DMS114 treated with DMSO at 0.1 percent for 48 hours (cell line): ENCODE measurements around the gene TCF23.
"Not testable (repeated sequence)": the region's sequence is repeated elsewhere in the genome, so short reads cannot be mapped to it uniquely, and the experiment has no call there.

Source experiments
- DNase-seq: peaks from one replicate; lab custom pipeline; 2025; ENCODE audit not compliant: unreplicated experiment; lab: John Stamatoyannopoulos, UW

The TCF23 gene

DNA sequence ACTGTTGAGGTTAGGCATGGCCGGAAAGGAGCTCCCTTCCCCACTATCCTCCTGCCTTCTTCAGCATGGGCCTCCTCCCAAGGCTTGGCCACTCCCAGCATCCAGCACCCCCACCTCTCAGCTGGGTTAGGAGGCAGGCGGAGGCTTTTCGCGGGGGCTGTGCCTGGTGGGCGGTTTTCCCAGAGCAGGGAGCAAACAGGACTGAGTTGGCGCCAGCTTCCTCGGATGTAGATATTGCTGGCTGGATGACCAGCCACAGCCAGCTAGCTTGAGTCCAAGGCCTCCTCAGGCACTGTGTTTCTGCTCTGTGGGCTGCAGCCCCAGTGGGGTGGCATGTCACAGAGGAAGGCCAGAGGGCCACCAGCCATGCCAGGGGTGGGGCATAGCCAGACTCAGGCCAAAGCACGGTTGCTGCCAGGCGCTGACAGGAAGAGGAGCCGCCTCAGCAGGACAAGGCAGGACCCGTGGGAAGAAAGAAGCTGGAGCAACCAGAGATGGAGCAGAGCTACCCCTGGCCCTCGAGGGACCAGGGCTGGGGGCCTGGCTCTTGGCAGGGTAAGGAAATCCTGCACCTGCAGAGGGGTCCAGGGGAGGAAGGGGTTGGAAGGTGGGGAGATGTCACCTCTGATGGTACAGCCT is at the start of gene TCF23:
Gene TCF23, plus strand, starts transcription at position 204 of the 639 bp plus-strand sequence. Its CDS starts 130 bp downstream, at position 334.
- no peak for DNase-seq

- no peak for DNase-seq
Measured at GRCh38 chr2:27099334-27099955, 49.4 kb upstream of the TCF23 start.

- no peak for DNase-seq
Measured at GRCh38 chr2:27100036-27100435, 48.8 kb upstream of the TCF23 start.

GRCh38 chr2:27102329-27102728 is 46.5 kb upstream of the TCF23 start:
- DNase-seq: no peak

DNA sequence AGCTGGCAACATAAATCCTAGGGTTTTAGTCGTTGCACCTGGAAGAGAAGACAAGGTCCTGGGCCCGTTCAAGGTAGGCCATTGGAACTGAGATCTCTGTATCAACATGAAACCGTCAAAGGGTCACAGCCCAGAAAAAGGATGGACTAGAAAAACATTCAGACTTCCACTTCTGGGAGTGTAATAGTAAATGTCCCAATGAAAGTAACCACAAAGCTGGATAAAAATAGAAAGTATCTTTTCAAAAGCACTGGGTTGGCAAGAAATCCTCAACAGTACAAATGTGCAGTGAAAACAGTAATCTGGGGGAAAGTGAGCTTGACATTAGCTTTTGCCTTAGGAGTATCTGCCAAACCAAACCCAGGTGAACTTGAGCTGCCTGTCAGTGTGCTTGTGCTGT is 42.8 kb upstream of the TCF23 start:
- no peak for DNase-seq

DNA sequence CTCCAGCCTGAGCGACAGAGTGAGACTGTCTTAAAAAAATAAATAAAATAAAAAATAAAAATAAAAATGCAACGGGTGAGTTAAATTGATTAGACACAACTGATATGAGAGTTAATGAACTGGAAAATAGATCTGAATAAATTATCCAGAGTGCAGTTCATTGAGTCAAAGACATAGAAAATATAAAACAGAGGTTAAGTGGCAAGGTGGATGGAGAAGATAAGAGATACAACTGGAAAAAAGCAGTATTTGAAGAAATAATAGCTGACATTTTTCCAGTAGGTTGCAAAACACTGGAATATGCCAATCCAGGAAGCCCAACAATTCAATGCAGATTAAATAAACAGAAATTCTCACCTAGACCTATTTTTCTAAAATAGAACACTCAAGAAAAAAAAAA is 40.6 kb upstream of the TCF23 start:
- no peak for DNase-seq

- DNase-seq: no peak
Measured at GRCh38 chr2:27109083-27109482, 39.7 kb upstream of the TCF23 start.

DNA sequence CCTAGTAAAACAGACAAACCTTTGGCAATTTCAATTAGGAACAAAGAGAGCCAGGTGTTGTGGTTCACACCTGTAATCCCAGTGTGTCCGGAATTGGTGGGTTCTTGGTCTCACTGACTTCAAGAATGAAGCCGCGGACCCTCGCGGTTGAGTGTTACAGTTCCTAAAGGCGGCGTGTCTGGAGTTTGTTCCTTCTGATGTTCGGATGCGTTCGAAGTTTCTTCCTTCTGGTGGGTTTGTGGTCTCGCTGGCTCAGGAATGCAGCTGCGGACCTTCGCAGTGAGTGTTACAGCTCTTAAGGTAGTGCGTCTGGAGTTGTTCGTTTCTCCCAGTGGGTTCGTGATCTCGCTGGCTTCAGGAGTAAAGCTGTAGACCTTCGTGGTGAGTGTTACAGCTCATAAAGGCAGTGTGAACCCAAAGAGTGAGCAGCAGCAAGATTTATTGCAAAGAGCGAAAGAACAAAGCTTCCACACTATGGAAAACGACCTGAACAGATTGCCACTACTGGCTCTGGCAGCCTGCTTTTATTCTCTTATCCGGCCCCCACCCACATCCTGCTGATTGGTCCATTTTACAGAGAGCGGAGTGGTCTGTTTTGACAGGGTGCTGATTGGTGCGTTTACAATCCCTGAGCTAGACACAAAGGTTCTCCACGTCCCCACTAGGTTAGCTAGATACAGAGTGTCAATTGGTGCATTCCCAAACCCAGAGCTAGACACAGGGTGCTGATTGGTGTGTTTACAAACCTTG is 38.0 kb upstream of the TCF23 start:
- DNase-seq: not testable (repeated sequence)

DNA sequence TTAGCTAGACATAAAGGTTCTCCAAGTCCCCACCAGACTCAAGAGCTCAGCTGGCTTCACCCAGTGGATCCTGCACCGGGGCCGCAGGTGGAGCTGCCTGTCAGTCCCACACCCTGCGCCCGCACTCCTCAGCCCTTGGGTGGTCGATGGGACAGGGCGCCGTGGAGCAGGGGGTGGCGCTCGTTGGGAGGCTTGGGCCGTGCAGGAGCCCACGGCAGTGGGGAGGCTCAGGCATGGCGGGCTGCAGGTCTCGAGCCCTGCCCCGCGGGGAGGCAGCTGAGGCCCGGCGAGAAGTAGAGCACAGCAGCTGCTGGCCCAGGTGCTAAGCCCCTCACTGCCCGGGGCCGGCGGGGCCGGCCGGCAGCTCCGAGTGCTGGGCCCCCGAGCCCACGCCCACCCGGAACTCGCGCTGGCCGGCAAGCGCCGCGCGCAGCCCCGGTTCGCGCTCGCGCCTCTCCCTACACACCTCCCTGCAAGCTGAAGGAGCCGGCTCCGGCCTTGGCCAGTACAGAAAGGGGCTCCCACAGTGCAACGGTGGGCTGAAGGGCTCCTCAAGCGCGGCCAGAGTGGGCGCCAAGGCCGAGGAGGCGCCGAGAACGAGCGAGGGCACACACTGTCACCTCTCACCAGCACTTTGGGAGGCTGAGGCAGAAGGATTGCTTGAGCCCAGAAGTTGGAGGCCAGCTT is 37.3 kb upstream of the TCF23 start:
- not testable (repeated sequence) for DNase-seq

DNA sequence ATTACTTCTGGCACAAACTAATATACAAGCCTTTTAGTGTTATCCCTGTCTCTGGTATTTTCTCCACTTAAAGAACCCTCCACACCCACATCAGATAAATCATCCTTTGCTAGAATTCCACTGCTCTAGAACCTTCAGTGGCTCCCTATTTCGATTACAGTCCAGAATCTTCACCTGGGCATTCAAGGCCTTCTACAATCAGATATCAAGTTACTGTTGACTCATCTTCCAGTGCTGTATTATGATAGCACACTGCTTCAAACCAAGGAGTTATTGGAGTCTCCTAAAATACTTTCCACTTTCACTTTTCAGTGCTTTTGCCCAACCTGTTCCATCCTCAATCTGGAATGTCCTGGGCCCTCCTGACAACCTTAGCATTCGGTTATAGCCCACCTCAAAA is 33.3 kb upstream of the TCF23 start:
- DNase-seq: no peak

DNA sequence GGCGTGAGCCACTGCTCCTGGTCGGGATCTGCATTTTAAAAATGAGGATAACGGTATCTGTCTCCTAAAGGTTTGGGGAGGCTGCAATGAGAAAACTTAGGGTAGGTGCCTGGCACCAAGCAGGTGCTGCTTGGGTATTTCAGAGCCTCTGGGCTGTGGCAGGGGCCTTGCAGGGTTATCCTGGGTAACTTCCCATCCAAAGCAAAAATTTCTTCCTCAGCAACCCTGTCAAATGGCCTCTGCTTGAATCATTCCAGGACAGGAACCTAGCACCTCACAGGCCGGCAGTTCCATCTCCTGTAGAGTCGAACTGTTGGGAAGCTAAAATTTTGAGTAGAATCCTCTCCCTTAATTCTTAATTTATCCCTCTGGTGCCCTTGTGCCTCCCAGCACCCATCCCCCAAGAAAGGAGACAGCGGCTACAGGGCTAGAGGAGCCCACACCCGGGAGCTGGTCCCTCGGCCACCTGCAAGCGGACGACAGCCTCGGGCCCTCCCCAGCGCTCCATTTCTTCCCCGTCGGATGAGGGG is 30.7 kb upstream of the TCF23 start:
- DNase-seq: no peak

DNA sequence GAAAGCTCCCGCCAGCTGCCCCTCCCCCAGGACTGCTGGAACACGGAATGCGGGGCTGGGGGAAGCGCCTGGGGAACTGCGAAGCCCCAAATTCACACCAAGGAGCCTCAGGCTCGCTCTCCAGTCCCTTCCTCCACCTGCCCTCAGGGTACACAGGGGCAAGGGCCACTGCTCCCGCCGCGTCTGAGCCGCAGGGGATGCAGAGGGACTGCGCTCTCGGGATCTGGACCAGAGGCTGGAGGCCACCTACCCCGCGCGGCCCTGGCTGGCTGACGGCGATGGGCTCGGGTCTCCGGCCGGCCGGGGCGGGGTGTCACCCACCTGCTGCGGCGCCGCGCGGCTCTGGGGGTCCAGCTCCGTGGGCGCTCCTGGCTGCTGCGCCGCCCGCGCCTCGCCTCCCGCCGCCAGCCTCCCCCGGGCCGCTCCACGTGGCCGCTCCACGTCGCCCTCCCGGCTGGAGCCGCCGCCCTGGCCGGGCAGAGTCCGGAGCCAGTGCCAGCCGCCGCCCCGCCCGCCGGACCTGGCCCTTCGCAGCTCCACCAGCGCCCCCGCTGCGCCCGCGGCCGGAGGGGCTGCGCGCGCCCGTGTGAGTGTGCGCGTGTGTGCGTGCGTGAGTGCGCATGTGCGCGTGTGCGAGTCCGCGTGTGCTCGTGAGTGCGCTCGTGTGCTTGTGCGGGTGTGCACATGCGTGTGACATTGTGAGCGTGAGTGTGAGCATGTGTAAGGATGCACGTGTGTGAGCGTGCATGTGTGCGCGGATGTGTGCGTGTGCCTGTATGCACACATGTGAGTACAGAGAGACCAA is 30.1 kb upstream of the TCF23 start, which contains the start of gene CGREF1:
Gene CGREF1, minus strand, starts transcription at position 604 of the 805 bp plus-strand sequence. CDS start 14,762 bp downstream, outside the sequence.
- DNase-seq: no peak

DNA sequence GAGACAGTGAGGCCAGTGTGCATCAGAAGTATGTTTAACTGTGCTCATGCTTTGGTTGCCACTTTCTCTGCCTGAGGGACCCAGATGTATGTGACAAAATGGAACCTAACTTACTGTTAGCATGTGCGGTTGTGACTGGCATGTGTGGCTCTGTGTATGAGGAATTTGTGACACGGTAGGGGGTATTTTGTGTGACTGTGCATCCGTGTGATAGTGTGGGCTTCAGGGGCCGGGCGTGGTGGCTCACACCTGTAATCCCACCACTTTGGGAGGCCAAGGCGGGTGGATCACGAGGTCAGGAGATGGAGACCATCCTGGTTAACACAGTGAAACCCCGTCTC is 29.5 kb upstream of the TCF23 start:
- DNase-seq: not testable (repeated sequence)

- DNase-seq: no peak
Measured at GRCh38 chr2:27121906-27122305, 26.9 kb upstream of the TCF23 start.

GRCh38 chr2:27122791-27123190 is 26.0 kb upstream of the TCF23 start:
- DNase-seq: no peak

DNA sequence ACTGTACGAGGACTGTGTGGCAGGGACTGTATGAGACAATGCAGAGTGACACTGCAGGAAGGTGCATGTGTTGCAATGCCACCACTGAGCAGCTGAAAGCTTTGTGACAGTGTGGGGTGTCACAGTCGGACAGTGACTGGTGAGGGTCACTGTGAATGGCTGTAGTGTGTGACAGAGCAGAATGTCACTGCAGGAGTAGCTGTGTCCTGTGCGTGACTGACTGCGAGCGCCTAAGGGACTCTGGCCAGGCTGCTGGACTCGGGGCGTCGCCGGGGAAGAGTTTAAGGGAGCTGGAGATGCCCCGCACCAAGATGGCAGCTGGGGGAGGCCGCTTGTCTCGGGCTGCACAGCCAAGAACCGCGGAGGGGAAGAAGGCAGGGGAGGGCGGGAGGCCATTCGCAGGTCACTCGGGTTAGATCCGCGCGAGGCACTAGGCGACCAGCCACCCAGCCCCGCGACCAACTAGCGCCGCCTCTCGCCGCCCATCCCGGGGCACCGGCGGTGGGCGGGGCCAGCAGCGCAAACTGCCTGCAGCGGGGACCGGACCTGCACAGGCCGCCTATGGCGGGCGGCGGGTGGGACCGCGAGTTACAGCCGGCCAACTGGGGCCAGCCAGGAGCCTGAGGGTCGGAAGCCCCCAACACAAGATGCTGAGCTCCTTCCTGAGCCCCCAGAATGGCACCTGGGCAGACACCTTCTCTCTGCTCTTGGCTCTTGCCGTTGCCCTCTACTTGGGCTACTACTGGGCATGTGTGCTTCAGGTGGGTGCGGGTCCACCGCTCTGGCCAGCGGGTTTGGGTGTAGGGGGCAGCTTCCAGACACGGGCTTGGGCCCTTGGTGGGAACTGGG is 25.3 kb upstream of the TCF23 start, which contains the start of gene ABHD1:
Gene ABHD1, plus strand, starts transcription at position 514 of the 849 bp plus-strand sequence. Its CDS starts 134 bp downstream, at position 648.
- DNase-seq: no peak

DNA sequence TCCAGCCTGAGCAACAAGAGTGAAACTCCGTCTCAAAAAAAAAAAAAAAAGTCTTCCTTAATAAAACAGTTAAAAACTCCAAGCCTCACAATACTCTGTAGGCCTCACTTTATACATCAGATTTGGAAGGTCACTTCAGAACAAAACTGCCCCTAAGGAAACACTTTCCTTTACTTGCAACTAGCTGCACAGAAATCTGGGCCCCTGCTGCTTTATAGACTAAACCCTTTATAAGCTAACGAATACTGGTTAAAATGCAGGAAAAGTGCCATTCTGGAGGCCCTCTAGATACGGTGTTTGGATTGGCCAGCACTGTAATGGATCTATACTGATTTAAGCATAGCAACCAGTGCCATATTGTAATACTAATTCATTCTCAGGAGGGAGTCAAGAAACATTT is 23.7 kb upstream of the TCF23 start:
- DNase-seq: no peak

DNA sequence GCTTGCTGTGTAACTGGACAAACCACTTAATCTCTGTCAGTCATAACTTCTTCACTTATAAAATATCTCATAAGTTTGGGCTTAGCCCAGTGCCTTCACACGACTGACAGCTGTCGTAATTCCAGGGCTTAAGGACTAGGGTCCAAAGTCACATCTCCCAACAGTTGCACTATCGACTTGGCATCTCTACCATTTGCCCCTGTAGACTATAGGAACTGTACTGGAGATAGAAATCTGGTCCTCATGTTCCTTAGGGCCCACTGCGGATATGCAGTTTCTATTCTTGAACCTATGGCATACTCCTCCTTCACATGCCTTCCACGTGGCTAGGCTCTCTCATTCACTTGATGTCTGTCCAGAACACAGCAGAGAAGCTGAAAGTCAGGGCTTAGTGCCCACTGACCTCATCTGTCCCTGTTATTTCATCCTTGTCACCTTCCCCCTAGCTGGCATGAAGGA is 22.5 kb upstream of the TCF23 start:
- no peak for DNase-seq

DNA sequence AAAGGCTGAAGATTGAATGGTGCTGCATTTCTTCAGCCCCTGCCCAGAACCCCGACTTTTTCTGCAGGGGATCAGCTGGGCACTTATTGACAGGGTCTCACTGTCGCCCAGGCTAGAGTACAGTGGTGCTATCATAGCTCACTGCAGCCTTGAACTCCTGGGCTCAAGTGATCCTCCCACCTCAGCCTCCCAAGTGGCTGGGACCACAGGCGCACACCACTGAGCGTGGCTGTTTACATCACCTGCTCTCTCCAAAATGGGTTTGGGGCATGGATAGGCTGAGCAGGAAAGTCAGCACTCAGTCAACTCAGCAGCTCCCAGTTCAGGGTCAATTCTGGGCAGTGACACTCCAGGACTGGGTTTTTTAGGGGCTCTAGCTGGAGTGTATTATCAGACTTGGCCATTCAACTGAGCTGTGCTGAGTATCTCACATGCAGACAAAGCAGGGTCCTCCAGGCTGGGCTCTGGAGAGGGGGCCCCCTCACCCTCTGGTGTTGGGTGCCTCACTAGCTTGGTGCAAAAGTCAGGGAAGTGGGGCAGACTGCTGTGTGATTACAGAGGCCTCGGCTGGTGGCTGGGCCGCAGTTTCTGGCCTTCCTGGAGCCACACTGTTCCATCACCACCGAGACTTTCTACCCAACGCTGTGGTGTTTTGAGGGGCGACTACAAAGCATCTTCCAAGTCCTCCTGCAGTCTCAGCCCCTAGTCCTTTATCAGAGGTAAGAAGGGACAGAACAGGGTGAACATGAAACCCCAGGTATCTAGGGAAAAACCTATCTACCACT is 20.7 kb upstream of the TCF23 start:
- no peak for DNase-seq
